ENCODE data around the gene CD28. TPM values are rescaled to one million over a fixed set of nuclear protein-coding genes. Genes with fewer than 3 reads are reported as not detected.

The CD28 gene
- total and polyA plus RNA-seq, 10 donors = 1.3 to 22.4 (median 13.0) TPM

DNA sequence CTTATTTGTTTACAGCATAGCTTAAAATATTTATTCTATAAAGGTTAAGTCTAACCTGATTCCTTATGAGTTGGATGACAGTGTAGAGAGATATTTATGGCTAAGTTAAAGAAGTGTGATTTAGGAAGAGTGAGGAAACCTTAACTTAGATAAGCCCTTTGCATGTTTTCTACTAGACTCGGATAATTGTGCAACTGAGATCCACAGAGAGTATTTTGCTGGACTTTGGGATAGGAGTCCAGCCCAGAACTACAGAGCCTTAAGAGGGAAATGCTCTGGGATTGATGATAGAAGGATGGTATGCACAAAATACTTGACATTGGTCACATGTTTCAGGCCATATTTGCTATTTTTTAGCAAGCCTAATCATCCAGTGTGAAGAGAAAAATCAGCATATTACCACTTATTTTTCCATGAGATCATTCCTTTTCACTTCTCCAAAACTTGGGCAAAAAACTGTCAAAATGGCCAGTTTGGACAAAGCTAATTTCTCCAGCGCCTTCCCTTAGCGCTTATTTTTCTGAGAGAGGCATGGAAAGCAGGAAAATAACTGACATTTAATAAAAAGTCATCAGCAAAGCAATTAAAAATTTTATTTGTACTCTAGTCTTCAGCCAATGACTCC is 3.1 kb downstream of the CD28 start:
- peak overlapping the region in 7 of 8 donors; percentile 15 to 84 (median 67) for H3K27ac ChIP-seq
- H3K9me3 ChIP-seq = no peaks in the 10 kb centered on the region
- H3K27me3 ChIP-seq (replicated peaks in 1 of 7) = no peaks in the 10 kb centered on the region
- WGBS, 5 donors = 80 to 85% (median 82%) methylated on average over 3 of the region's 3 CpGs
- no peaks in the 10 kb centered on the region for H3K36me3 ChIP-seq
- TF ChIP-seq, protein P1, sequence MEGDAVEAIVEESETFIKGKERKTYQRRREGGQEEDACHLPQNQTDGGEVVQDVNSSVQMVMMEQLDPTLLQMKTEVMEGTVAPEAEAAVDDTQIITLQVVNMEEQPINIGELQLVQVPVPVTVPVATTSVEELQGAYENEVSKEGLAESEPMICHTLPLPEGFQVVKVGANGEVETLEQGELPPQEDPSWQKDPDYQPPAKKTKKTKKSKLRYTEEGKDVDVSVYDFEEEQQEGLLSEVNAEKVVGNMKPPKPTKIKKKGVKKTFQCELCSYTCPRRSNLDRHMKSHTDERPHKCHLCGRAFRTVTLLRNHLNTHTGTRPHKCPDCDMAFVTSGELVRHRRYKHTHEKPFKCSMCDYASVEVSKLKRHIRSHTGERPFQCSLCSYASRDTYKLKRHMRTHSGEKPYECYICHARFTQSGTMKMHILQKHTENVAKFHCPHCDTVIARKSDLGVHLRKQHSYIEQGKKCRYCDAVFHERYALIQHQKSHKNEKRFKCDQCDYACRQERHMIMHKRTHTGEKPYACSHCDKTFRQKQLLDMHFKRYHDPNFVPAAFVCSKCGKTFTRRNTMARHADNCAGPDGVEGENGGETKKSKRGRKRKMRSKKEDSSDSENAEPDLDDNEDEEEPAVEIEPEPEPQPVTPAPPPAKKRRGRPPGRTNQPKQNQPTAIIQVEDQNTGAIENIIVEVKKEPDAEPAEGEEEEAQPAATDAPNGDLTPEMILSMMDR (IDR thresholded peaks at IDR 0.05 in 8 of 11, conservative IDR thresholded peaks at IDR 0.05 in 3 of 11) = no peak
- TF ChIP-seq POLR2A (IDR thresholded peaks at IDR 0.05) (no peak), POLR2AphosphoS5 (IDR thresholded peaks at IDR 0.05) (no peak)
- no peak for DNase-seq
- intact Hi-C loops (cut with DNase I; ENCODE audit: low total_unique reads) = no loop called here
- peak overlapping the region in 3 of 8 donors; percentile 18 to 57 (median 18) for H3K4me3 ChIP-seq
- peaks cover 4 to 63% (median 30%) of the 10 kb centered on the region in 6 donors for H3K4me1 ChIP-seq

- Histone ChIP-seq H3K27me3 (replicated peaks in 1 of 7) (no peaks in the 10 kb centered on the region), H3K4me1 (peaks cover 0 to 63% (median 30%) of the 10 kb centered on the region in 6 donors), H3K36me3 (no peaks in the 10 kb centered on the region), H3K9me3 (no peaks in the 10 kb centered on the region), H3K4me3 (peak overlapping the region in 2 of 8 donors; percentile 18 to 57), H3K27ac (peak overlapping the region in 7 of 8 donors; percentile 15 to 84 (median 67))
- intact Hi-C loops (cut with DNase I; ENCODE audit: low total_unique reads) = no loop called here
- 51 to 56% (median 52%) methylated on average over 4 of the region's 4 CpGs for WGBS, 5 donors
- DNase-seq = no peak
- no peak for TF ChIP-seq POLR2AphosphoS5 (IDR thresholded peaks at IDR 0.05)
- TF ChIP-seq, protein P1 (IDR thresholded peaks at IDR 0.05 in 8 of 11, conservative IDR thresholded peaks at IDR 0.05 in 3 of 11) = no peak
- TF ChIP-seq POLR2A (IDR thresholded peaks at IDR 0.05) = no peak
These were observed 3.8 kb downstream of the CD28 start for GRCh38 chr2:203710226-203710625.

- peaks cover 0 to 63% (median 27%) of the 10 kb centered on the region in 6 donors for H3K4me1 ChIP-seq
- TF ChIP-seq, protein P1 (IDR thresholded peaks at IDR 0.05 in 8 of 11, conservative IDR thresholded peaks at IDR 0.05 in 3 of 11) = no peak
- no peak for TF ChIP-seq POLR2AphosphoS5 (IDR thresholded peaks at IDR 0.05)
- TF ChIP-seq POLR2A (IDR thresholded peaks at IDR 0.05) = no peak
- H3K36me3 ChIP-seq = no peaks in the 10 kb centered on the region
- H3K4me3 ChIP-seq = no peak overlapping the region
- H3K9me3 ChIP-seq = no peaks in the 10 kb centered on the region
- no peaks in the 10 kb centered on the region for H3K27me3 ChIP-seq (replicated peaks in 1 of 7)
- intact Hi-C loops (cut with DNase I; ENCODE audit: low total_unique reads) = no loop called here
- DNase-seq = no peak
- H3K27ac ChIP-seq = peak overlapping the region in 6 of 8 donors; percentile 8 to 84 (median 72)
- 68 to 81% (median 78%) methylated on average over 2 of the region's 2 CpGs for WGBS, 5 donors
These were observed 4.5 kb downstream of the CD28 start for GRCh38 chr2:203710952-203711351.

DNA sequence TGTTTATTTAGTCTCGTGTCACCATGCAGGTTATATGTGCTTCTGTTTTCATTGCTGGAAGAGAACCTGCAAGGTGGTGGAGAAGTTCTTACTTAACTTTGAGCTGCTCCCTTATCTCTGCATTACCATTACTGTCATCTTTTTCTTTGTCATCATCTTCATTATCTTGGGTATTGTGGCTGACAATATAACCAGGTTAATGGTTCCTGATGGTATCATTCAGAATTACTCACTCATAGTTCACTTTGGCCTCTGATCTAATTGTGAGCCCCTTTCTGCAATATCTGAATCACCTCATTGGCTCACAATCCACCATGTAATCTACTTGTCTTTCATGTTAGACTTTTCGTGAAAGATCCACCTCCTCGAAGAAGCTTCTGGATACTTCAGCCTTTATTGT is 5.0 kb downstream of the CD28 start:
- peaks cover 0 to 63% (median 23%) of the 10 kb centered on the region in 6 donors for H3K4me1 ChIP-seq
- WGBS, 5 donors = 87 to 93% (median 90%) methylated on average over 3 of the region's 3 CpGs
- intact Hi-C loops (cut with DNase I; ENCODE audit: low total_unique reads) = no loop called here

More for the DNA sequence above, 5.0 kb downstream of the CD28 start:
- H3K36me3 ChIP-seq = no peaks in the 10 kb centered on the region
- no peak for DNase-seq
- H3K4me3 ChIP-seq = no peak overlapping the region
- H3K27ac ChIP-seq = peak overlapping the region in 2 of 8 donors; percentile 18 to 78
- no peaks in the 10 kb centered on the region for H3K9me3 ChIP-seq
- no peaks in the 10 kb centered on the region for H3K27me3 ChIP-seq (replicated peaks in 1 of 7)
- no peak for TF ChIP-seq POLR2AphosphoS5 (IDR thresholded peaks at IDR 0.05)
- TF ChIP-seq POLR2A (IDR thresholded peaks at IDR 0.05) = no peak
- TF ChIP-seq, protein P1 (IDR thresholded peaks at IDR 0.05 in 8 of 11, conservative IDR thresholded peaks at IDR 0.05 in 3 of 11) = no peak

Measured in spleen (tissue), 11 donors.